Mesenchymal stem cell (in vitro differentiated cells and primary cell): ENCODE results near the gene KCNJ13.

ENCODE experiments used
- DNase-seq: peaks from one replicate; pipeline ENCODE4 v3.0.0-alpha.2; 2013
- H2AFZ ChIP-seq: one replicate; pipeline ENCODE4 v1.6.1; 2013; ENCODE audit warnings: low read depth, mild to moderate bottlenecking, control low read depth, inconsistent platforms, low read length, moderate library complexity
- H2AK5ac ChIP-seq: 2 replicates; pipeline ENCODE4 v1.6.1; 2013; ENCODE audit warnings: low read length, moderate library complexity, mild to moderate bottlenecking, inconsistent platforms; ENCODE audit not compliant: severe bottlenecking
- H2BK120ac ChIP-seq: one replicate; pipeline ENCODE4 v1.6.1; 2013; ENCODE audit warnings: low read depth, mild to moderate bottlenecking, inconsistent platforms, low read length, moderate library complexity
- H2BK12ac ChIP-seq, 2 experiments: one replicate each; pipeline ENCODE4 v1.6.1; 2013; ENCODE audit warnings: inconsistent platforms in 2 of 2, low read length in 2 of 2, mild to moderate bottlenecking in 2 of 2, moderate library complexity in 2 of 2, control low read depth in 1 of 2
- H2BK15ac ChIP-seq: one replicate; pipeline ENCODE4 v1.6.1; 2013; ENCODE audit warnings: mild to moderate bottlenecking, low read depth, inconsistent platforms; ENCODE audit not compliant: poor library complexity, severe bottlenecking
- H2BK5ac ChIP-seq: 2 replicates; pipeline ENCODE4 v1.6.1; 2013; ENCODE audit warnings: low read depth, mild to moderate bottlenecking, low read length, control low read depth, inconsistent platforms; ENCODE audit not compliant: poor library complexity, severe bottlenecking
- H3K14ac ChIP-seq, 2 experiments: one replicate each; pipeline ENCODE4 v1.6.1; 2013; ENCODE audit warnings: inconsistent platforms in 2 of 2, low read length in 2 of 2, control low read depth in 1 of 2, mild to moderate bottlenecking in 1 of 2, moderate library complexity in 1 of 2
- H3K18ac ChIP-seq, 2 experiments: one replicate each; pipeline ENCODE4 v1.6.1; 2013; ENCODE audit warnings: inconsistent platforms in 2 of 2, low read length in 2 of 2, control low read depth in 1 of 2, low read depth in 1 of 2, mild to moderate bottlenecking in 1 of 2
- H3K23ac ChIP-seq, 2 experiments: one replicate each; pipeline ENCODE4 v1.6.1; 2013; ENCODE audit warnings: inconsistent platforms in 2 of 2, low read length in 2 of 2, mild to moderate bottlenecking in 2 of 2, moderate library complexity in 2 of 2, control low read depth in 1 of 2
- H3K27ac ChIP-seq: 2 replicates; pipeline ENCODE4 v1.5.1; 2013; ENCODE audit warnings: mild to moderate bottlenecking, moderate library complexity, low read length, control low read depth, inconsistent platforms; ENCODE audit not compliant: poor library complexity, severe bottlenecking
- H3K27me3 ChIP-seq, 2 experiments: 2 replicates each; pipeline versions ENCODE4 v1.6.1 to v1.7.0; 2013; ENCODE audit warnings: low read length in 2 of 2, mild to moderate bottlenecking in 2 of 2, moderate library complexity in 2 of 2, control low read depth in 1 of 2, inconsistent platforms in 1 of 2; ENCODE audit not compliant: control insufficient read depth in 1 of 2, insufficient read depth in 1 of 2
- H3K36me3 ChIP-seq, 2 experiments: 2 replicates each; pipeline versions ENCODE4 v1.6.1 to v1.7.0; 2013; ENCODE audit warnings: low read length in 2 of 2, control low read depth in 1 of 2, inconsistent platforms in 1 of 2, low read depth in 1 of 2, mild to moderate bottlenecking in 1 of 2; ENCODE audit not compliant: insufficient read depth in 2 of 2, control insufficient read depth in 1 of 2
- H3K4ac ChIP-seq, 2 experiments: one replicate each; pipeline ENCODE4 v1.6.1; 2013; ENCODE audit warnings: inconsistent platforms in 2 of 2, low read length in 2 of 2, mild to moderate bottlenecking in 2 of 2, moderate library complexity in 2 of 2, control low read depth in 1 of 2, low read depth in 1 of 2
- H3K4me1 ChIP-seq: 2 replicates; pipeline ENCODE4 v1.6.1; 2013; ENCODE audit warnings: low read depth, low read length, control low read depth; ENCODE audit not compliant: control insufficient read depth, insufficient read depth
- H3K4me2 ChIP-seq: 2 replicates; pipeline ENCODE4 v1.6.1; 2013; ENCODE audit warnings: low read length, mild to moderate bottlenecking, inconsistent platforms; ENCODE audit not compliant: poor library complexity, severe bottlenecking
- H3K4me3 ChIP-seq, 2 experiments: 2 replicates each; pipeline versions ENCODE4 v1.5.1 to v1.7.0; 2013; ENCODE audit warnings: low read length in 2 of 2, mild to moderate bottlenecking in 2 of 2, control low read depth in 1 of 2, low read depth in 1 of 2; ENCODE audit not compliant: insufficient read depth in 1 of 2
- H3K79me1 ChIP-seq: replicated peaks from 2 replicates; pipeline ENCODE4 v1.6.1; 2013; ENCODE audit warnings: mild to moderate bottlenecking, control low read depth, low read length, inconsistent platforms; ENCODE audit not compliant: poor library complexity, severe bottlenecking
- H3K9ac ChIP-seq: 2 replicates; pipeline ENCODE4 v1.7.0; 2013; ENCODE audit warnings: mild to moderate bottlenecking, low read length, moderate library complexity
- H3K9me3 ChIP-seq: 2 replicates; pipeline ENCODE4 v1.7.0; 2013; ENCODE audit warnings: mild to moderate bottlenecking, low read length; ENCODE audit not compliant: control insufficient read depth
- H4K8ac ChIP-seq: one replicate; pipeline ENCODE4 v1.6.1; 2013; ENCODE audit warnings: inconsistent platforms, mild to moderate bottlenecking, low read length, moderate library complexity
- H4K91ac ChIP-seq: one replicate; pipeline ENCODE4 v1.6.1; 2013; ENCODE audit warnings: mild to moderate bottlenecking, low read length, inconsistent platforms
- WGBS: methylation state at CpG from one replicate; pipeline ENCODE4 v1.1.7; 2013; ENCODE audit warnings: mixed read lengths; 5-methylcytosine and 5-hydroxymethylcytosine counted together

Gene KCNJ13

DNA sequence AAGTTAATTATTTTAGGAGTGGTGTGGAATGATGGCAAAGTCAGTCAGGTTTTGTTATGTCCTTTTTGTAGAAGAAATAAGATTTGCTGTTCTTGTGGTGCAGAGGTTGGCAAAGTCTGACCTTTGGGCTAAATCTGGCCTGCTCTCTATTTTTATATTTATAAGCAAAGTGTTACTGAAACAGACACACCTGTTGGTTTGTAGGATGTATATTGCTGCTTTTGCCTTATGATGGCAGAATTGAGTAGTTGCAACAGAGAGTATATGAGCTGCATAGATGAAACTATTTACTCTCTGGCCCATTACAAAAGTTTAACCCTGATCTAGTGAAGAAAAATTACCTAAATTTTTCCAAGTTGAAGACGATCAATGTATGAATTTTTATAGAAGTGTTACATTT lies 34.1 kb upstream of the KCNJ13 start:
- no peak overlapping the region for H4K8ac ChIP-seq
- no peak overlapping the region for H2AFZ ChIP-seq
- no peaks in the 10 kb centered on the region for H3K9me3 ChIP-seq
- H3K36me3 ChIP-seq = peaks cover 19 to 91% of the 10 kb centered on the region in 2 experiments
- H3K4me3 ChIP-seq = no peak overlapping the region
- no peak overlapping the region for H3K4me2 ChIP-seq
- no peak overlapping the region for H3K4ac ChIP-seq
- H3K23ac ChIP-seq = no peak overlapping the region
- H4K91ac ChIP-seq = no peak overlapping the region
- H2AK5ac ChIP-seq = no peak overlapping the region
- no peak overlapping the region for H3K9ac ChIP-seq
- no peak overlapping the region for H2BK15ac ChIP-seq
- DNase-seq = no peak
- no peak overlapping the region for H3K18ac ChIP-seq
- H2BK12ac ChIP-seq = no peak overlapping the region
- peaks cover 14% of the 10 kb centered on the region for H3K79me1 ChIP-seq
- no peak overlapping the region for H3K27ac ChIP-seq
- no CpG with 5 or more reads among the region's 1 CpG for WGBS
- no peaks in the 10 kb centered on the region for H3K27me3 ChIP-seq
- no peak overlapping the region for H2BK5ac ChIP-seq
- peaks cover under 1% of the 10 kb centered on the region for H3K4me1 ChIP-seq
- no peak overlapping the region for H3K14ac ChIP-seq
- no peak overlapping the region for H2BK120ac ChIP-seq

DNA sequence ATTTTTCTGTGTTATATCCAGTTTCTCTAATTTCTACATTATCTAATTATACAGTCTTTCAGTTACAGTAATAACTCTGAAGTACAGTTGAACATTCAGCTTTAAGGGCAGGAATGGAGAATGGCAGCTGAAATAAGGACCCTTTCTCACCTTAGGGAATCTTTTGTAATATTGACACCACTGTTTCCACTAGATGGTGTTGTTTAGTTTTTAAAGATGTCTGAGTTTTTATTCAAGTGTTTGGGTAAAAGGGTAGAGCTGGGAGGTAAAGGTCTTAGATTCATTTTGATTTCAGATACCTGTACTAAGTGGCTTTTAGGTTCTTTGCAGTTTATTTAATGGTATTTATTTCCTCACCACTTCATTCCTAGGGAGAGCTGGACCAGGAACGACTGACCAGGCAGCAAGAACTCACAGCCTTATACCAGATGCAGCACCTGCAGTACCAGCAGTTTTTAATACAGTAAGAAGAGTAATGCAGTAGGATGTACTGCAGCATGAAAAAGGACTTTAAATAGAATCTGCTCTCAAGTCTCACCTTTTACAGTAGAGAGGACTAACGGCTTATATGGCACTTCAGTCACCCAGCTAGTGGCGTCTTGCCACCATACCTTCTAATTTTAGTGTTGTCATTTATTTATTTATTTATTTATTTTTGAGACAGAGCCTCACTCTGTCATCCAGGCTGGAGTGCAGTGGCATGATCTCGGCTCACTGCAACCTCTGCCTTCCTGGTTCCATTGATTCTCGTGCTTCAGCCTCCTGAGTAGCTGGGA lies 33.2 kb upstream of the KCNJ13 start:
- H4K91ac ChIP-seq = no peak overlapping the region
- no peak overlapping the region for H3K4ac ChIP-seq
- no peak overlapping the region for H2BK5ac ChIP-seq
- no peak overlapping the region for H3K9ac ChIP-seq
- H3K9me3 ChIP-seq = no peaks in the 10 kb centered on the region
- peaks cover 9% of the 10 kb centered on the region for H3K79me1 ChIP-seq
- no peak for DNase-seq
- no peak overlapping the region for H3K4me3 ChIP-seq
- H3K27me3 ChIP-seq = no peaks in the 10 kb centered on the region
- no peak overlapping the region for H2AK5ac ChIP-seq
- H3K4me2 ChIP-seq = no peak overlapping the region
- no peak overlapping the region for H3K18ac ChIP-seq
- H4K8ac ChIP-seq = no peak overlapping the region
- H3K23ac ChIP-seq = no peak overlapping the region
- H2AFZ ChIP-seq = no peak overlapping the region
- no peaks in the 10 kb centered on the region for H3K4me1 ChIP-seq
- no peak overlapping the region for H2BK15ac ChIP-seq
- H3K27ac ChIP-seq = no peak overlapping the region
- no peak overlapping the region for H2BK120ac ChIP-seq
- no peak overlapping the region for H3K14ac ChIP-seq
- no peak overlapping the region for H2BK12ac ChIP-seq
- whole genome bisulfite sequencing = 100% methylated on average over 2 of the region's 5 CpGs
- peaks cover 18 to 86% of the 10 kb centered on the region in 2 experiments for H3K36me3 ChIP-seq

DNA sequence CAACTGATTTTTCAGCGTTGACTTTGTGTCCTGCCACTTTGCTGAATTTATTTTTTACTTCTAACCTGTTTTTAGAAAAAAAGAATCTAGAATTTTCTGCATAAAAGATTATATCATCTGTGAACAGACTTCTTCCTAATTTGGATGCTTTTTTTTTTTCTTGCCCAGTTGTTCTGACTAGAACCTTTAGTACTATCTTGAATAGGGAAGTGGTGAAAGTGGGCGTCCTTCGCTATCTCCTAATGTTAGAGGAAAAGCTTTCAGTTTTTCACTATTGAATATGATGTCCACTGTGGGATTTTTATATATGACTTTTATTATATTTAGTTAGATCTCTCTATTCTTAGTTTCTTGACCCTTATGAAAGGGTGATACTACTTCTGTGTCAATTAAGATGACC lies 25.7 kb upstream of the KCNJ13 start:
- no peak overlapping the region for H4K8ac ChIP-seq
- H2AFZ ChIP-seq = no peak overlapping the region
- no peak overlapping the region for H3K4me2 ChIP-seq
- no peak overlapping the region for H3K14ac ChIP-seq
- H3K9me3 ChIP-seq = peaks cover 21% of the 10 kb centered on the region
- H2AK5ac ChIP-seq = no peak overlapping the region
- H3K18ac ChIP-seq = no peak overlapping the region
- H4K91ac ChIP-seq = no peak overlapping the region
- no peak overlapping the region for H3K23ac ChIP-seq
- H3K4me3 ChIP-seq = no peak overlapping the region
- no peak overlapping the region for H2BK12ac ChIP-seq
- H2BK120ac ChIP-seq = no peak overlapping the region
- peaks cover 13 to 79% of the 10 kb centered on the region in 2 experiments for H3K36me3 ChIP-seq
- H2BK5ac ChIP-seq = no peak overlapping the region
- no peak overlapping the region for H2BK15ac ChIP-seq
- H3K27ac ChIP-seq = no peak overlapping the region
- DNase-seq = no peak
- no CpG with 5 or more reads among the region's 3 CpGs for WGBS
- no peaks in the 10 kb centered on the region for H3K4me1 ChIP-seq
- no peak overlapping the region for H3K9ac ChIP-seq
- no peak overlapping the region for H3K4ac ChIP-seq
- no peaks in the 10 kb centered on the region for H3K27me3 ChIP-seq
- H3K79me1 ChIP-seq = peaks cover 16% of the 10 kb centered on the region

DNA sequence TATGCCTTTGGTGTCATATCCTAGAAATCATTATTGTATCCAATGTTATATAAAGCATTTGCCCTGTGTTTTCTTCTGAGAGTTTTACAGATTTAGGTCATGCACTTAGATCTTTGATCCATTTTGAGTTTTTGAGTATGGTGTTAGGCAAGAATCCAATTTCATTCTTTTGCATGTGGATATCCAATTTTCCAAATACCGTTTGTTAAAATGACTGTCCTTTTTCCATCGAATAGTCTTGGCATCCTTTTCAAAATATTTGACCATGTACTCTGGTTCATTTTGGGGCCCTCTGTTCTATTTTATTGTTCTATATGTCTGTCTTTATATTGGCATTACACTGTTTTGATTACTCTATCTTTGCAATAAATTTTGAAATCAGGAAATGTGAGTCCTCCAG lies 23.8 kb upstream of the KCNJ13 start:
- Histone ChIP-seq H2BK12ac (no peak overlapping the region), H3K4me3 (no peak overlapping the region), H3K79me1 (peaks cover 15% of the 10 kb centered on the region), H2AK5ac (no peak overlapping the region), H4K91ac (no peak overlapping the region), H3K4me2 (no peak overlapping the region), H3K36me3 (peaks cover 15 to 80% of the 10 kb centered on the region in 2 experiments), H3K4ac (no peak overlapping the region), H3K14ac (no peak overlapping the region), H3K9me3 (peaks cover 21% of the 10 kb centered on the region), H2BK5ac (no peak overlapping the region), H3K27ac (no peak overlapping the region), H2BK15ac (no peak overlapping the region), H3K18ac (no peak overlapping the region), H3K27me3 (no peaks in the 10 kb centered on the region), H3K23ac (no peak overlapping the region), H2BK120ac (no peak overlapping the region), H3K9ac (no peak overlapping the region), H4K8ac (no peak overlapping the region), H2AFZ (no peak overlapping the region), H3K4me1 (no peaks in the 10 kb centered on the region)
- no peak for DNase-seq
- 100% methylated on average over 1 of the region's 2 CpGs for WGBS
